Thoracic aorta (tissue), 2 donors: ENCODE data around the gene CYBC1. TPM values are rescaled to one million over a fixed set of nuclear protein-coding genes. Genes with fewer than 3 reads are reported as not detected.
"Not testable (repeated sequence)": the region's sequence is repeated elsewhere in the genome, so short reads cannot be mapped to it uniquely, and the experiment has no call there.

Source experiments
- ATAC-seq: fragments of 150-250 bp; one replicate; pipeline ENCODE4 v1.8.0; 2017; ENCODE audit warnings: low read depth; ENCODE audit not compliant: insufficient number of reproducible peaks, low FRiP score
- DNase-seq: peaks from one replicate; pipeline ENCODE4 v3.0.0-alpha.2; 2020; ENCODE audit warnings: low spot score
- H3K27ac ChIP-seq, 2 donors: fragments of 200-600 bp; sonication (generic); 1 replicate in 1 of 2; 2 replicates in 1 of 2; pipeline ENCODE4 v1.5.1; 2016; ENCODE audit warnings: mild to moderate bottlenecking in 2 of 2, moderate library complexity in 2 of 2
- H3K27me3 ChIP-seq: fragments of 200-600 bp; sonication (generic); replicated peaks from 2 replicates; pipeline ENCODE4 v1.6.0; 2016; ENCODE audit warnings: mild to moderate bottlenecking; ENCODE audit not compliant: insufficient read depth
- H3K36me3 ChIP-seq: fragments of 200-600 bp; sonication (generic); one replicate; pipeline ENCODE4 v1.5.1; 2016
- H3K4me1 ChIP-seq, 2 donors: fragments of 200-600 bp; sonication (generic); 1 replicate in 1 of 2; 2 replicates in 1 of 2; pipeline versions ENCODE4 v1.5.1 to v1.6.0; 2016; ENCODE audit warnings: low read depth in 2 of 2, mild to moderate bottlenecking in 1 of 2; ENCODE audit not compliant: control insufficient read depth in 1 of 2
- H3K4me3 ChIP-seq: fragments of 200-600 bp; sonication (generic); 2 replicates; pipeline ENCODE4 v1.5.1; 2016; ENCODE audit warnings: mild to moderate bottlenecking
- H3K9me3 ChIP-seq: fragments of 200-600 bp; sonication (generic); 2 replicates; pipeline ENCODE4 v1.5.1; 2016
- CTCF ChIP-seq: fragments of 200-600 bp; sonication (generic); IDR thresholded peaks from one replicate; pipeline ENCODE4 v1.5.1; 2019; ENCODE audit warnings: antibody characterized with exemption
- total RNA-seq, 2 donors: library from RNA; depleted of rRNA; stranded (reverse); fragments of >200 nt; gene quantifications; one replicate each; pipeline versions ENCODE4 v1.1.0 to v1.2.3, GENCODE V29; 2016

CYBC1 gene
- total RNA-seq, 2 donors from 2014 or later: 84.6 to 178 TPM

GRCh38 chr17:82458885-82459424 is 8.4 kb upstream of the CYBC1 start:
- Histone ChIP-seq H3K4me3 (peak overlapping the region; percentile 86), H3K4me1 (peaks cover 13 to 17% of the 10 kb centered on the region in 2 donors), H3K9me3 (no peaks in the 10 kb centered on the region), H3K27ac (peak overlapping the region; percentile 81 to 98), H3K27me3 (no peaks in the 10 kb centered on the region), H3K36me3 (peaks cover 9% of the 10 kb centered on the region)
- ATAC-seq (peak; percentile 1), DNase-seq (no peak)
- no peak for TF ChIP-seq CTCF

GRCh38 chr17:82458179-82458884 is 7.8 kb upstream of the CYBC1 start, which contains the start of gene NARF:
Gene NARF, plus strand, starts transcription at chr17:82458741. Its CDS starts 63 bp downstream, at chr17:82458804.
- no peaks in the 10 kb centered on the region for H3K9me3 ChIP-seq
- no peak for TF ChIP-seq CTCF
- H3K4me3 ChIP-seq: peak within 1 kb of the TSS; percentile 86
- ATAC-seq (peak; percentile 96), DNase-seq (peak; percentile 87)
- peaks cover 11 to 17% of the 10 kb centered on the region in 2 donors for H3K4me1 ChIP-seq
- peaks cover 9% of the 10 kb centered on the region for H3K36me3 ChIP-seq
- peak within 1 kb of the TSS; percentile 98 to 100 for H3K27ac ChIP-seq
- no peaks in the 10 kb centered on the region for H3K27me3 ChIP-seq

GRCh38 chr17:82457929-82458178 is 7.3 kb upstream of the CYBC1 start:
- H3K27ac ChIP-seq: peak overlapping the region; percentile 98 to 100
- TF ChIP-seq CTCF: no peak
- H3K36me3 ChIP-seq: peaks cover 9% of the 10 kb centered on the region
- peak overlapping the region; percentile 86 for H3K4me3 ChIP-seq
- H3K27me3 ChIP-seq: no peaks in the 10 kb centered on the region
- ATAC-seq: no peak
- H3K9me3 ChIP-seq: no peaks in the 10 kb centered on the region
- H3K4me1 ChIP-seq: peaks cover 11 to 17% of the 10 kb centered on the region in 2 donors
- DNase-seq: no peak

GRCh38 chr17:82457073-82457928 is 6.7 kb upstream of the CYBC1 start:
- peaks cover 9% of the 10 kb centered on the region for H3K36me3 ChIP-seq
- H3K4me1 ChIP-seq: peaks cover 11 to 17% of the 10 kb centered on the region in 2 donors
- peak overlapping the region; percentile 86 for H3K4me3 ChIP-seq
- no peak for DNase-seq
- H3K27ac ChIP-seq: peak overlapping the region; percentile 98 to 100
- no peaks in the 10 kb centered on the region for H3K9me3 ChIP-seq
- ATAC-seq: no peak
- no peak for TF ChIP-seq CTCF
- H3K27me3 ChIP-seq: no peaks in the 10 kb centered on the region

GRCh38 chr17:82453706-82454105 is 3.2 kb upstream of the CYBC1 start:
- H3K36me3 ChIP-seq, H3K27ac ChIP-seq, H3K27me3 ChIP-seq, ATAC-seq, H3K9me3 ChIP-seq, H3K4me3 ChIP-seq, DNase-seq: not testable (repeated sequence)
- peaks cover 10 to 31% of the 10 kb centered on the region in 2 donors for H3K4me1 ChIP-seq

- H3K9me3 ChIP-seq, H3K4me3 ChIP-seq, H3K27me3 ChIP-seq, H3K36me3 ChIP-seq, H3K27ac ChIP-seq, ATAC-seq, DNase-seq: not testable (repeated sequence)
- H3K4me1 ChIP-seq: peaks cover 10 to 31% of the 10 kb centered on the region in 2 donors
These were observed 2.6 kb upstream of the CYBC1 start for GRCh38 chr17:82453151-82453550.
